SK-N-SH (cell line): ENCODE measurements around the gene ZNF575. TPM values are rescaled to one million over a fixed set of nuclear protein-coding genes. Genes with fewer than 3 reads are reported as not detected.

Source experiments
- CTCF ChIA-PET: fragments of 300-600, 350-600 bp; formaldehyde crosslinking; extraction: SDS; loops from one replicate; lab custom pipeline; 2021; lab: Yijun Ruan, JAX
- POLR2A ChIA-PET: fragments of 350-600 bp; sonication (Branson Sonifier 250); formaldehyde crosslinking; extraction: SDS; loops from one replicate; lab custom pipeline; 2020; ENCODE audit warnings: antibody characterized with exemption, inconsistent platforms; lab: Yijun Ruan, JAX
- DNase-seq: peaks from one replicate; pipeline ENCODE4 v3.0.0; 2012
- H2AFZ ChIP-seq: fragments of 200-600 bp; sonication (generic); 2 replicates; pipeline ENCODE4 v1.8.1; 2016; ENCODE audit warnings: antibody characterized with exemption, mild to moderate bottlenecking, low read depth
- H3F3A ChIP-seq: fragments of 200-600 bp; sonication (generic); replicated peaks from 2 replicates; pipeline ENCODE3; 2016; ENCODE audit warnings: antibody characterized with exemption, mild to moderate bottlenecking; ENCODE audit not compliant: insufficient read depth
- H3K27ac ChIP-seq, 2 experiments: fragments of 200-500 bp in 1 of 2; fragments of 200-600 bp in 1 of 2; sonication (Bioruptor generic) in 1 of 2; sonication (generic), shearing (Covaris generic) in 1 of 2; 2 replicates each; pipeline versions ENCODE4 v1.5.1 to v1.6.1; 2014 to 2016; ENCODE audit warnings: low read depth in 2 of 2, inconsistent platforms in 1 of 2, low read length in 1 of 2, mild to moderate bottlenecking in 1 of 2, mixed read lengths in 1 of 2
- H3K27me3 ChIP-seq: fragments of 200-600 bp; sonication (generic), shearing (Covaris generic); 2 replicates; pipeline ENCODE4 v1.6.1; 2016; ENCODE audit warnings: mixed run types; ENCODE audit not compliant: insufficient read depth
- H3K36me3 ChIP-seq, 2 experiments: fragments of 200-500 bp in 1 of 2; fragments of 200-600 bp in 1 of 2; sonication (Bioruptor generic) in 1 of 2; sonication (generic) in 1 of 2; replicated peaks in 1 of 2; 2 replicates each; pipeline versions ENCODE3 to v1.5.1; 2014 to 2016; ENCODE audit warnings: low read length in 1 of 2, mild to moderate bottlenecking in 1 of 2; ENCODE audit not compliant: insufficient read depth in 2 of 2, control insufficient read depth in 1 of 2
- H3K4me1 ChIP-seq, 2 experiments: fragments of 200-500 bp in 1 of 2; fragments of 200-600 bp in 1 of 2; sonication (Bioruptor generic) in 1 of 2; sonication (generic), shearing (Covaris generic) in 1 of 2; 2 replicates each; pipeline versions ENCODE4 v1.5.1 to v1.6.1; 2014 to 2016; ENCODE audit warnings: low read depth in 1 of 2, low read length in 1 of 2, mixed run types in 1 of 2; ENCODE audit not compliant: insufficient read depth in 2 of 2, control insufficient read depth in 1 of 2
- H3K4me2 ChIP-seq: fragments of 200-600 bp; sonication (generic), shearing (Covaris generic); 2 replicates; pipeline ENCODE4 v1.6.1; 2017; ENCODE audit warnings: mixed run types
- H3K4me3 ChIP-seq, 2 experiments: fragments of 200-500 bp in 1 of 2; fragments of 200-600 bp in 1 of 2; sonication (Bioruptor generic) in 1 of 2; sonication (generic), shearing (Covaris generic) in 1 of 2; 2 replicates each; pipeline versions ENCODE4 v1.5.1 to v1.8.1; 2014 to 2016; ENCODE audit warnings: low read depth in 2 of 2, inconsistent platforms in 1 of 2, low read length in 1 of 2, mild to moderate bottlenecking in 1 of 2, mixed read lengths in 1 of 2, moderate library complexity in 1 of 2
- H3K79me2 ChIP-seq: fragments of 200-600 bp; sonication (generic); 2 replicates; pipeline ENCODE4 v1.8.1; 2017; ENCODE audit warnings: mild to moderate bottlenecking; ENCODE audit not compliant: insufficient read depth
- H3K9ac ChIP-seq: fragments of 200-600 bp; sonication (generic); 2 replicates; pipeline ENCODE4 v1.6.1; 2017; ENCODE audit warnings: mixed run types
- H3K9me2 ChIP-seq: fragments of 200-600 bp; sonication (generic); 2 replicates; pipeline ENCODE4 v1.6.1; 2017; ENCODE audit warnings: mixed run types
- H3K9me3 ChIP-seq: fragments of 200-600 bp; sonication (generic); 2 replicates; pipeline ENCODE4 v1.6.1; 2017; ENCODE audit warnings: mixed run types, mild to moderate bottlenecking, moderate library complexity
- H4K20me1 ChIP-seq: fragments of 200-600 bp; sonication (generic); 2 replicates; pipeline ENCODE4 v1.6.1; 2017; ENCODE audit warnings: mild to moderate bottlenecking, mixed run types; ENCODE audit not compliant: insufficient read depth
- EP300 ChIP-seq, 2 experiments: IDR thresholded peaks; 2 replicates each; pipeline versions ENCODE4 v1.4.0 to v1.6.1; 2012; ENCODE audit warnings: borderline replicate concordance in 1 of 2, low read depth in 1 of 2, low read length in 1 of 2
- EZH2phosphoT487 ChIP-seq: fragments of 200-600 bp; sonication (generic); IDR thresholded peaks from 2 replicates; pipeline ENCODE4 v1.6.1; 2017; ENCODE audit warnings: low read depth, mixed run types, mild to moderate bottlenecking, antibody characterized with exemption, moderate library complexity, borderline replicate concordance
- FOSL2 ChIP-seq: IDR thresholded peaks from 2 replicates; pipeline ENCODE4 v1.4.0; 2012; ENCODE audit warnings: low read depth, mild to moderate bottlenecking, moderate library complexity, borderline replicate concordance
- FOXJ3 ChIP-seq: sonication (generic); formaldehyde crosslinking; IDR thresholded peaks from 2 replicates; pipeline ENCODE4 v1.5.1; 2020; ENCODE audit warnings: mild to moderate bottlenecking, missing genetic modification reagents
- GABPA ChIP-seq: IDR thresholded peaks from 2 replicates; pipeline ENCODE4 v1.4.0; 2012; ENCODE audit warnings: low read depth, mild to moderate bottlenecking
- JUND ChIP-seq: IDR thresholded peaks from 2 replicates; pipeline ENCODE4 v1.4.0; 2012
- NFIC ChIP-seq: IDR thresholded peaks from 2 replicates; pipeline ENCODE4 v1.4.0; 2012; ENCODE audit warnings: borderline replicate concordance
- SIN3A ChIP-seq: IDR thresholded peaks from 2 replicates; pipeline ENCODE4 v1.6.1; 2012; ENCODE audit warnings: low read depth, mild to moderate bottlenecking, low read length, moderate library complexity, borderline replicate concordance
- YY1 ChIP-seq: IDR thresholded peaks from 2 replicates; pipeline ENCODE4 v1.4.0; 2012; ENCODE audit warnings: low read depth, mild to moderate bottlenecking
- WGBS: methylation state at CpG from one replicate; pipeline ENCODE4 v1.1.6; 2017; ENCODE audit warnings: low lambda C conversion rate; 5-methylcytosine and 5-hydroxymethylcytosine counted together
- polyA plus RNA-seq, 3 experiments: library from polyadenylated mRNA; depleted of rRNA; stranded (reverse); fragments of >200 nt; gene quantifications; 2 replicates each; pipeline ENCODE4 v1.2.3, GENCODE V29; 2012
- TF ChIP-seq, protein P1 (sequence below): IDR thresholded peaks from 2 replicates; pipeline ENCODE4 v1.4.0; 2012; ENCODE audit warnings: low read depth, borderline replicate concordance
- TF ChIP-seq, protein P2 (sequence below): fragments of 200-600 bp; sonication (generic); IDR thresholded peaks from 2 replicates; pipeline ENCODE4 v1.6.1; 2017; ENCODE audit warnings: antibody characterized with exemption, mild to moderate bottlenecking, moderate library complexity
- TF ChIP-seq, protein P3 (sequence below): IDR thresholded peaks from 2 replicates; pipeline ENCODE4 v1.6.1; 2012; ENCODE audit warnings: mild to moderate bottlenecking, low read depth, low read length, moderate library complexity

The ZNF575 gene
- polyA plus RNA-seq, 1 of the 3 experiments (the other 2 are of a cell fraction): 1.0 TPM

DNA sequence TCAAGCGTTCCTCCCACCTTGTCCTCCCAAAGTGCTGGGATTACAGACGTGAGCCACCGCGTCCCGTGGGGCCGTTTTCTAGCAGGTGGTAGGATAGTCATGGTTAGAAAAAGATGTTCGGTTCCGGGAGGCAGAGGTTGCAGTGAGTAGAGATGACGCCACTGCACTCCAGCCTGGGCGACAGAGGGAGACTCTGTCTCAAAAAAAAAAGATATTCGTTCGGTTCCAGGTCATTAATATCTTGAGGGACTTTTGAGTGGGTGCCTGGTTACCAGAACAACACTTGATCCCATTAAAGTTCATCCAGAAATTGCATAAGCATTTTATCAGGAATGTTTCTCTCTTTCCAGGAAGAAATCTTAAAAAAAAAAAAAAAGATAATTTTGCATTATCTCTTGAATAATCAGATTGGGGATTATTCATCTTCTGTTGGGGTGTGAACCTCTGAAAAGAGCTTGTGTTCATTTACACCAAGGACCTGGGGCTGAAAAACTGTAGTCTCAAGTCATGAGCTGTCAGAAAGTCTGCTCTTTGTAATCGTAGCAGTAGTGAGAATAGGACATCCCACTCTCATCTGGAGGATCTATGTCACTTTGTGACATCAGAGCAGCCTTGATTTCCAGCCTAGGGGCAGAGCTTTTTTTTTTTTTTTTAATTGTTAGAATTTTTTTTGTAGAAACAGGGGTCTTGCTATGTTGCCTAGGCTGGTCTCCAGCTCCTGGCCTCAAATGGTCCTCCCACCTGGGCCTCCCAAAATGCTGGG lies 4.9 kb upstream of the ZNF575 start:
- peaks cover 24% of the 10 kb centered on the region for H3K79me2 ChIP-seq
- H2AFZ ChIP-seq: no peak overlapping the region
- H3K27ac ChIP-seq: no peak overlapping the region
- no peaks in the 10 kb centered on the region for H3K27me3 ChIP-seq
- H3K4me3 ChIP-seq: no peak overlapping the region
- no peaks in the 10 kb centered on the region for H3K36me3 ChIP-seq
- no peak for DNase-seq
- H3K4me1 ChIP-seq: peaks cover 6 to 19% of the 10 kb centered on the region in 2 experiments; a peak in 1 of 4 replicates
- peaks cover 5% of the 10 kb centered on the region for H3F3A ChIP-seq
- CTCF ChIA-PET: interaction anchor here (0.7 to 24.7 kb wide), 4 partner anchors 8 to 88 kb away, joined by 4 to 632 read pairs (median 8); no protein-coding TSS in a partner anchor
- no peak overlapping the region for H3K9ac ChIP-seq
- TF ChIP-seq EP300 (IDR thresholded peaks at IDR 0.05; ENCODE audit: borderline replicate concordance in 1 of 2, low read depth in 1 of 2, low read length in 1 of 2) (no peak), JUND (no peak), GABPA (no peak), NFIC (no peak), EZH2phosphoT487 (no peak), YY1 (no peak), FOSL2 (no peak), SIN3A (no peak), FOXJ3 (CRISPR knock-in tag) (no peak)
- TF ChIP-seq, protein P1, sequence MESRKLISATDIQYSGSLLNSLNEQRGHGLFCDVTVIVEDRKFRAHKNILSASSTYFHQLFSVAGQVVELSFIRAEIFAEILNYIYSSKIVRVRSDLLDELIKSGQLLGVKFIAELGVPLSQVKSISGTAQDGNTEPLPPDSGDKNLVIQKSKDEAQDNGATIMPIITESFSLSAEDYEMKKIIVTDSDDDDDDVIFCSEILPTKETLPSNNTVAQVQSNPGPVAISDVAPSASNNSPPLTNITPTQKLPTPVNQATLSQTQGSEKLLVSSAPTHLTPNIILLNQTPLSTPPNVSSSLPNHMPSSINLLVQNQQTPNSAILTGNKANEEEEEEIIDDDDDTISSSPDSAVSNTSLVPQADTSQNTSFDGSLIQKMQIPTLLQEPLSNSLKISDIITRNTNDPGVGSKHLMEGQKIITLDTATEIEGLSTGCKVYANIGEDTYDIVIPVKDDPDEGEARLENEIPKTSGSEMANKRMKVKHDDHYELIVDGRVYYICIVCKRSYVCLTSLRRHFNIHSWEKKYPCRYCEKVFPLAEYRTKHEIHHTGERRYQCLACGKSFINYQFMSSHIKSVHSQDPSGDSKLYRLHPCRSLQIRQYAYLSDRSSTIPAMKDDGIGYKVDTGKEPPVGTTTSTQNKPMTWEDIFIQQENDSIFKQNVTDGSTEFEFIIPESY: no peak
- TF ChIP-seq, protein P2, sequence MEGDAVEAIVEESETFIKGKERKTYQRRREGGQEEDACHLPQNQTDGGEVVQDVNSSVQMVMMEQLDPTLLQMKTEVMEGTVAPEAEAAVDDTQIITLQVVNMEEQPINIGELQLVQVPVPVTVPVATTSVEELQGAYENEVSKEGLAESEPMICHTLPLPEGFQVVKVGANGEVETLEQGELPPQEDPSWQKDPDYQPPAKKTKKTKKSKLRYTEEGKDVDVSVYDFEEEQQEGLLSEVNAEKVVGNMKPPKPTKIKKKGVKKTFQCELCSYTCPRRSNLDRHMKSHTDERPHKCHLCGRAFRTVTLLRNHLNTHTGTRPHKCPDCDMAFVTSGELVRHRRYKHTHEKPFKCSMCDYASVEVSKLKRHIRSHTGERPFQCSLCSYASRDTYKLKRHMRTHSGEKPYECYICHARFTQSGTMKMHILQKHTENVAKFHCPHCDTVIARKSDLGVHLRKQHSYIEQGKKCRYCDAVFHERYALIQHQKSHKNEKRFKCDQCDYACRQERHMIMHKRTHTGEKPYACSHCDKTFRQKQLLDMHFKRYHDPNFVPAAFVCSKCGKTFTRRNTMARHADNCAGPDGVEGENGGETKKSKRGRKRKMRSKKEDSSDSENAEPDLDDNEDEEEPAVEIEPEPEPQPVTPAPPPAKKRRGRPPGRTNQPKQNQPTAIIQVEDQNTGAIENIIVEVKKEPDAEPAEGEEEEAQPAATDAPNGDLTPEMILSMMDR: no peak
- TF ChIP-seq, protein P3, sequence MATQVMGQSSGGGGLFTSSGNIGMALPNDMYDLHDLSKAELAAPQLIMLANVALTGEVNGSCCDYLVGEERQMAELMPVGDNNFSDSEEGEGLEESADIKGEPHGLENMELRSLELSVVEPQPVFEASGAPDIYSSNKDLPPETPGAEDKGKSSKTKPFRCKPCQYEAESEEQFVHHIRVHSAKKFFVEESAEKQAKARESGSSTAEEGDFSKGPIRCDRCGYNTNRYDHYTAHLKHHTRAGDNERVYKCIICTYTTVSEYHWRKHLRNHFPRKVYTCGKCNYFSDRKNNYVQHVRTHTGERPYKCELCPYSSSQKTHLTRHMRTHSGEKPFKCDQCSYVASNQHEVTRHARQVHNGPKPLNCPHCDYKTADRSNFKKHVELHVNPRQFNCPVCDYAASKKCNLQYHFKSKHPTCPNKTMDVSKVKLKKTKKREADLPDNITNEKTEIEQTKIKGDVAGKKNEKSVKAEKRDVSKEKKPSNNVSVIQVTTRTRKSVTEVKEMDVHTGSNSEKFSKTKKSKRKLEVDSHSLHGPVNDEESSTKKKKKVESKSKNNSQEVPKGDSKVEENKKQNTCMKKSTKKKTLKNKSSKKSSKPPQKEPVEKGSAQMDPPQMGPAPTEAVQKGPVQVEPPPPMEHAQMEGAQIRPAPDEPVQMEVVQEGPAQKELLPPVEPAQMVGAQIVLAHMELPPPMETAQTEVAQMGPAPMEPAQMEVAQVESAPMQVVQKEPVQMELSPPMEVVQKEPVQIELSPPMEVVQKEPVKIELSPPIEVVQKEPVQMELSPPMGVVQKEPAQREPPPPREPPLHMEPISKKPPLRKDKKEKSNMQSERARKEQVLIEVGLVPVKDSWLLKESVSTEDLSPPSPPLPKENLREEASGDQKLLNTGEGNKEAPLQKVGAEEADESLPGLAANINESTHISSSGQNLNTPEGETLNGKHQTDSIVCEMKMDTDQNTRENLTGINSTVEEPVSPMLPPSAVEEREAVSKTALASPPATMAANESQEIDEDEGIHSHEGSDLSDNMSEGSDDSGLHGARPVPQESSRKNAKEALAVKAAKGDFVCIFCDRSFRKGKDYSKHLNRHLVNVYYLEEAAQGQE: no peak
- TF ChIP-seq, all 33 proteins: peak for 0
- H3K9me2 ChIP-seq: no peaks in the 10 kb centered on the region
- H3K9me3 ChIP-seq: no peaks in the 10 kb centered on the region
- H3K4me2 ChIP-seq: no peak overlapping the region
- H4K20me1 ChIP-seq: no peaks in the 10 kb centered on the region
- POLR2A ChIA-PET: interaction anchor here (0.8 kb wide), 1 partner anchor 65 kb away, joined by 3 read pairs; no protein-coding TSS in a partner anchor
- 69% methylated on average over 13 of the region's 13 CpGs for WGBS
